Activated CD4-positive, alpha-beta T cell treated with anti-CD3 and anti-CD28 coated beads, Interleukin-2, Interleukin-4, amounts not matched to agents 100 ng/mL and 50 ng/mL, durations not matched to agents 16 hours and 8 hours (primary cell): ENCODE results near the gene COG4.
"Not testable (repeated sequence)": the region's sequence is repeated elsewhere in the genome, so short reads cannot be mapped to it uniquely, and the experiment has no call there.

ENCODE experiments used
- DNase-seq: peaks from one replicate; pipeline ENCODE4 v3.0.0-alpha.2; 2020; ENCODE audit warnings: low spot score

The COG4 gene

DNA sequence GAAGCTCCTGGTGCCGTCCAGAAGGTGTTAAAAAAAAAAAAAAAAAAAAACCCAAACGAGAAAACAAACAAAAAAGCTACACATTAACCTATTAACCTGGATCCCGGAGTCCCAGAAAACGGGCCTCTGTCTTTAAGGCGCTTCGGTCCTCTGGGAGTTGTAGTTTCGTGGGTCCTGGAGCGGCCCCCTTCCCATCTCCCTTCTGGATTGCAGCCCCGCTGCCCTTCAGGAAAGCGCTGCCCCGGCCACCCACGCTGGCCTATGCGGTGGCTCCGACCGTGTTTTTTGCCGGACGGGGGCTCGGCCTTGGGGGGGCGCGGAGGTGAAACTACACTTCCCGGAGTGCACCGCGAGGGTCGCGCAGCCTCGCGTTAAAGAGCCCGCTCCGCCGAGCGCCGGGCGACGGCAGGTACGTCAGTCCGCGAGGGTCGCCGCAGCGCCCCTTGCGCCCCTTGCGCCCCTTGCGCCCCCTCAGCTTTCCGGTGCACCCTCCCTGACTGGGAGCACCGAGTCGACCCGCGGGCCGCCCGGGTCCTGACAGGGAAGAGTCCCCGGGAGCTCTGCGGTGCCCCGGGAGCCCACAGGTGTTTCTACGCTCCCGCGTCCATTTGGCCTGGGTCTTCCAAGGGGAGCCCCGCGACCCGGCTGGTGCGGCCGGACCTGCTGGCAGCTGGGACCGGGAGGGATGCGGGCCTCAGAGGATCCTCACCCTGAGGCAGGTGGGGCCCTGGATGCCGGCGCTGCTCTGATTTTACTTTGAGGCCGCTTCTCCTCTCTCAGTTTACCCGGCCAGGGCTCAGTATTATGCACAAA, 68.9 kb downstream of the COG4 start, which contains the start of gene FCSK:
TSS of gene FCSK (plus strand) at position 374 of the 813 bp plus-strand sequence. CDS start 8,596 bp downstream, outside the sequence.
- DNase-seq, result peak; percentile 59

DNA sequence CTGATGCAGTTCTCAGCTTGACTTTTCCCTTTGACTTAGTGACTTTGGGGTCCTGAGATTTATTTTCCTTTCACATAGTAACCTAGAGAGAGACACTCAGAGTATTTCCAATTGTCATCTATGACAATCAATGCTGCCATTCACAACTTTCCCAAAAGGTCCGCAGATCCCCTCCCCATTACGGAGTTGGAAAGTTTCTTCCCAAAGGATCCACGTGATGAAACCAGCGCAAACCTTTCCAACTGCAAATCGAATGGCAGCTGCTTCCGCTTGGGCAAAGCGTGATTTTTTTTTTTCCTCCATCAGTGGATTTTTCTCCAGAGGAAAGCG, 69.5 kb downstream of the COG4 start:
- no peak for DNase-seq

DNA sequence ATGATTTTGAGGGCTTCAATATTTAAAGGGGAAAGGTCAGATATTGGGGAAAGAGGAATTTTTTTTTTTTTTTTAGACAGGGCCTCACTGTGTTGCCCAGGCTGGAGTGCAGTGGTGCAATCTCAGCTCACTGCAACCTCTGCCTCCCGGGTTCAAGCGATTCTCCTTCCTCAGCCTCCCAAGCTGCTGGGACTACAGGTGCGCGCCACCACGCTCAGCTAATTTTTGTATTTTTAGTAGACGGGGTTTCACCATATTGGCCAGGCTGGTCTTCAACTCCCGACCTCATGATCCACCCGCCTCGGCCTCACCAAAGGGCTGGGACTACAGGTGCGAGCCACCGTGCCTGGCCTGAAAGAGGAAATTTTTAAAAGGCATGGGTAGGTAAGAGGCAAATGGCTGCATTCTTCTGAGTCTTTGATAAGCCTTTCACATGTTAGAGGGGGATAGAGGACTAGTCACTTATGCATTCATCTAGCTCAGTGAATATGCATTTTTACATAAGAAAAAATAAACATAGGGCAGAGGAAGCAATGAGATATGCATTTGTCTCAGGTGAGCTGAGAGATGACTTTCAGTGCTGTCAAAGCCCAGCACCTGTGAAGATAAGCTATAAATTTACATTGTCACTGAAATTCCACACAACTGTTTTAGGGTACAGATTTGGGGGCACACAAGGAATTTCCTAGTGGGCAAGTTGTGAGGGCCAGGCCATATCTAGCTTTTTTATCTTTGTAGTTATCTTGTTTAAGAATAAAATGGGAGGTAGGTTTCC, 70.0 kb downstream of the COG4 start:
- no peak for DNase-seq

DNA sequence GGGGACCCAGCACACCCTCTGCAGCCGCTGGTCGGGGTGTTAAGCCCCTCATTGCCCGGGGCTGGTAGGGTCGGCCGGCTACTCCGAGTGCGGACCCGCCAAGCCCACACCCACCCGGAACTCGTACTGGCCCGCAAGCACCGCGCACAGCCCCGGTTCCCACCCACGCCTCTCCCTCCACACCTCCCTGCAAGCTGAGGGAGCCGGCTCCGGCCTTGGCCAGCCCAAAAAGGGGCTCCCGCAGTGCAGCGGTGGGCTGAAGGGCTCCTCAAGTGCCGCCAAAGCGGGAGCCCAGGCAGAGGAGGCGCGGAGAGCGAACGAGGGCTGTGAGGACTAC, 72.4 kb downstream of the COG4 start:
- not testable (repeated sequence) for DNase-seq

DNA sequence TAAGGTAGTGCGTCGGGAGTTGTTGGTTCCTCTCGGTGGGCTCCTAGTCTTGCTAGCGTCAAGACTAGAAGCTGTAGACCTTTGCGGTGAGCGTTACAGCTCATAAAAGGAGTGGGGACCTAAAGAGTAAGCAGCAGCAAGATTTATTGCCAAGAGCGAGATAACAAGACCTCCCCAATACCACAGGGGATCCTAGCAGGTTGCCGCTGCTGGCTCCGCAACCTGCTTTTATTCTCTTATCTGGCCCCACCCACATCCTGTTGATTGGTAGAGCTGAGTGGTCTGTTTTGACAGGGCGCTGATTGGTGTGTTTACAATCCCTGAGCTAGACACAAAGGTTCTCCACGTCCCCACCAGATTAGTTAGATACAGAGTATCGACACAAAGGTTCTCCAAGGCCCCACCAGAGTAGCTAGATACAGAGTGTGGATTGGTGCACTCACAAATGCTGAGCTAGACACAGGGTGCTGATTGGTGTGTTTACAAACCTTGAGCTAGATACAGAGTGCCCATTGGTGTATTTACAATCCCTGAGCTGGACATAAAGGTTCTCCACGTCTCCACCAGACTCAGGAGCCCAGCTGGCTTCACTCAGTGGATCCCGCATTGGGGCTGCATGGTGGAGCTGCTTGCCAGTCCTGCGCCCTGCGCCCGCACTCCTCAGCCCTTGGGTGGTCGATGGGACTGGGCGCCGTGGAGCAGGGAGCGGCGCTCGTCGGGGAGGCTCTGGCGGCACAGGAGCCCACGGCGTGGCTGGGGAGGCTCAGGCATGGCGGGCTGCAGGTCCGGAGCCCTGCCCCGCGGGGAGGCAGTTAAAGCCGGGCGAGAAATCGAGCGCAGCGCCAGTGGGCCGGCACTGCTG, 73.0 kb downstream of the COG4 start:
- not testable (repeated sequence) for DNase-seq

DNA sequence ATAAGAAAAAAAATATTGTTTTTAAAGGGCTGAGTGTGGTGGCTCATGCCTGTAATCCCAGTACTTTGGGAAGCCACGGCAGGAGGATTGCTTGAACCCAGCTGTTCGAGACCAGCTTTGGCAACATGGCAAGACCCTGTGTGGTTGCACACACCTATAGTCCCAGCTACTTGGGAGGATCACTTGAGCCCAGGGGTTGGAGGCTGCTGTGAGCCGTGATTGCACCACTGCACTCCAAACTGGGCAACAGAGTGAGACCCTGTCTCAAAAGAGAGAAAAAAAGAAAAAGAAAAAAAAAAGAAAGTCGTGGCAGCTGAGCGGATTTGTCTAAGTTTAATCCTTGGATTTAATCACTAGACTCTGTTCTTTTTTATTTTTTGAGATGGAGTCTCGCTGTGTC, 75.3 kb downstream of the COG4 start:
- no peak for DNase-seq

DNA sequence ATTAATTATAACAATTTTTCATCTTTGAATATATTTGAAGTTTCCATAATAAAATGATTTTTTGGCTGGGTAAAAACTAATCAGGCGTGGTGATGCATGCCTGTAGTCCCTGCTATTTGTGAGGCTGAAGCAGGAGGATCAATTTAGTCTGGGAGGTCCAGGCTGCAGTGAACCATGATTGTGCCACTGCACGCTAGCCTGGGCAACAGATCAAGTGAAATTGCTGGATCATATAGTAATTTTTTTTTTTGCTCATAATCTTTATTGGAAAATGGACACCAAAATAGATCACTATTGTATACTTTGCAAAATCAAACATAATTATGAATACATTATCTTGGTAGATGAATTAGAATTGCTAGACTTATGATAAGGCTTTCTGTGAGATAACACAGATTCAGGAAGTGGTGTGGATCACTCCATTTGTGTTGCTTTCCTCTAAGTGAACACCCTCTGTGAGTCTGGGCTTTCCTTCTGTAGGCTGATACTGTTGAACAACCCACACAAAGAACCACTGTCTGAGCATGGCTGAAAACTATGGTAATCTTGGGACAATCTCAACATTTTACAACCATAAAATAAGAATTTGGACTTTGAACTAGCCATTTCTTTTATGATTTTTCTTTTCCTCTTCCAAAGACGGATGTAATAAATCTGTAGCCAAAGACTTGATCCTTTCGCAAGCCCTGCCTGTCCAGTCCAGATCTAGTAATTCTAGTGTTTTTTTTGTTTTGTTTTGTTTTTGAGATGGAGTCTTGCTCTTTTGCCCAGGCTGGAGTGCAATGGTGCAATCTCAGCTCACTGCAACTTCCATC, 78.9 kb downstream of the COG4 start:
- no peak for DNase-seq

DNA sequence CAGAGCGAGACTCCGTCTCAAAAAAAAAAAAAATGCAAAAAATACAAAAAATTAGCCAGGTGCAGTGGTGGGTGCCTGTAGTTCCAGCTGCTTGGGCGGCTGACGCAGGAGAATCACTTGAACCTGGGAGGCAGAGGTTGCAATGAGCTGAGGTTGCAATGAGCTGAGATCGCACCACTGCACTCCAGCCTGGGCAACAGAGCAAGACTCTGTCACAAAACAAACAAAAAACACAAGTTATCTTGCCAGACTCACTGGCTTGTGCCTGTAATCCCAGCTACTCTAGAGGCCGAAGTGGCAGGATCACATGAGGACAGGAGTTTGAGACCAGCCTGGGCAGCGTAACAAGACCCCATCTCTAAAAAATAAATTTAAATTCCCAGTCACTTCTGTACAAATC, 81.0 kb downstream of the COG4 start:
- DNase-seq, result no peak

DNA sequence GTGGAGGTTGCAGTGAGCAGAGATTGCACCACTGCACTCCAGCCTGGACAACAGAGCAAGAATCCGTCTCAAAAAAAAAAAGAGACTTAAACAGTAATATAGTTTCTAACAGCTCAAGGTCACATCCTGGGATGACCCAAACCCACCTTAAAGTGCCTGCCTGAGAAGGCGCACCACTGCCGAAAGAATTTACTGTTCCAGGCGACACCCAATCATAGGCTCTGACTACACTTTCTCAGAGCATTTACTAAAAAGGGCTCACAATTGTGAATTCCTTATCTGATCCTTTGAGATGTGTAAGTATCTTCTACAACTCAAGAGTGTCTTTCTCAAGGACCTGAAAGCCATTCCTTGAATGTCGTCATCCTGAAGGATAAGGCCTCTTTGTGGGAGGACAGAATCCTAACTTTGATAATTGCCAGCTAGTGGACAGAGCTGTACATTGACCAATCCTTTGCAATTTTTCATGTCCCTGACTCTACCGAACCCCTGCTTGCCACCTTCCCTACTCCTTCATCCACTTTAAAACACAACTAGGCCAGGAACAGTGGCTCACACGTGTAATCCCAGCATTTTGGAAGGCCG, 81.9 kb downstream of the COG4 start:
- DNase-seq, result no peak

DNA sequence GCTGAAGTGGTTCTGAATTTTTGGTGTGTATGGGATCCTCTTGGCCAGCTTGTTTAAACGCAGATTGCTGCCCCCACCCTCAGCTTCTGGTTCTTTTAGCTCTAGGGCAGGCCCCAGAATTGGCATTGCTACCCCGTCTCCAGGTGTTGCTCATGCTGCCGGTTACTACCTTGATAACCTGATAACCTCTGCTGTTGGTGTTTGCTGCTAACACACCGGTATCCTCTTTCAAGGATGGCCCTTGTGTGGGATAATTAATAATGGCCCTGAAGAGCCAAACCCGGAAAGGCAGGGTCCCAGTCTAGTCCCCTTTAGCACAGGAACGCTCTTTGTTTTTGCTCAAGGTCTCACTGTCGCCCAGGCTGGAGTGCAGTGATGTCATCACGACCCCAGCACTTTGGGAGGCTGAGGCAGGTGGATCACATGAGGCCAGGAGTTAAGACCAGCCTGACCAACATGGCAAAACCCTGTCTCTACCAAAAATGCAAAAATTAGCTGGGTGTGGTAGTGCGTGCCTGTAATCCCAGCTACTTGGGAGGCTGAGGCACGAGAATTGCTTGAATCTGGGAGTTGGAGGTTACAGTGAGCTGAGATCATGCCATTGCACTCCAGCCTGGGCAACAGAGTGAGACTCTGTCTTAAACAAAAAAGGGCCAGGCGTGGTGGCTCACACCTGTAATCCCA, 83.2 kb downstream of the COG4 start:
- no peak for DNase-seq

DNA sequence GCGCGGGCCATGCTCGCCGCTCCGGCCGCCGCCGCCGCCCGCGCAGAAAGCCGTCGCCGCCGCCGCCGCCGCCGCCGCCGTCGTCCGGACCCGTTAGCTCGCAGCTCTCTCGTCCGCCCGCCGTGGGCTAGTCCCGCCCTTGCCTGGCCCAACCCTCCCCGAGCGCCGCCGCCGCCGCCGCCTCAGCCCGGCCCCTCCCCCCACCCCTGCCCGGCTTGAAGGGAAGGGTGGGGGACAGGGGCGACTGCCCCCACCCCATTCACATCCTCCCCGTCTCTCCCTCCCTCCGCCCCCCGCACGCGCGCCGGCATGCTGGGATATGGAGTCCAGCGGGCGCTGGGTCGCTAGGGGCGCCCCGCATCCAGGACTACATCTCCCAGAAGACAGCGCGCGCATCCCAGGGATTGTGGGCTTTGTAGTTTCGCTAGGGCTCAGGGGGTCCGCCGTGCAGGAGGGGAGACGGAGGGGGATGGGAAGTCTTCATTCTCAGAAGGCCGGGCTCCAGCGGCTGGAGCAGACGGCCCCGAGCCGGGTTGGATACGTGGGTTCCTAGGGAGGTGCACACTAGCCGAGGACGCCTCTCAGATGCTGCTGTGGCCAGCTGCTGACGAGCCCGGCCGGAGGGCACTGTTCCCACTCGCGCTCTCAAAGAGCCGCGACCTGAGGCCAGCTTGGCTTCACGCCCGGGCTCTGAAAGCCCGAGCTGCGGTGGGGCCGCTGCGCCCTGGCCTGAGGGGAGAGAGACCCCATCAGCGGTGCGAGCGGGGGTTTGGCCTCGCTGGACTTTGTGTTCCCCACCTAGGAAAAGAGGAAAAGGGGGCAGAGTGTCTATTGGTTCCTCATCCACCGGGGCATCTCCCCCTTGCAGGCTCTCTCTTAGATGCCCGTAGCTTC, 84.1 kb downstream of the COG4 start, which contains the start of gene ST3GAL2:
TSS of gene ST3GAL2 (minus strand) at position 132 of the 894 bp plus-strand sequence. CDS start 40,570 bp downstream, outside the sequence.
- DNase-seq, result peak; percentile 94

DNA sequence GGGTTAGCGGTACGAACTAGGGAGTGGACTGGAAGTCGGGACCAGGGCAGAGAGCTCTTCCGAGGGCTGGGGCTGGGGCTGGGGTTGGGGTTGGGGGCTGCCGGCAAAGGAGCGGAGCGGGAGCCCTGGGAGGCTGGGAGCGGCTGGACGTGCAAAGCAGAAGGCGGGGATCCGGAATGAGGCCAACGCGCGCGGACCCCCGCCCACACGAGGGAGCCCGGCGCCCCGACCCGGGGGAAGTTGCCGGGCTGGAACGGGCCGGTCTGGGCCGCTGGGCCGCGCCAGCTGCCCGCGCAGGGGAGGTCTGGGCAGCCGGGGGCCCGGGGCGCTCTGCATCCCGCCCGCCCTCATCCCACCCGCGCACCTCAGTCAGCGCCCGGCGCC, 84.8 kb downstream of the COG4 start:
- DNase-seq, result no peak

DNA sequence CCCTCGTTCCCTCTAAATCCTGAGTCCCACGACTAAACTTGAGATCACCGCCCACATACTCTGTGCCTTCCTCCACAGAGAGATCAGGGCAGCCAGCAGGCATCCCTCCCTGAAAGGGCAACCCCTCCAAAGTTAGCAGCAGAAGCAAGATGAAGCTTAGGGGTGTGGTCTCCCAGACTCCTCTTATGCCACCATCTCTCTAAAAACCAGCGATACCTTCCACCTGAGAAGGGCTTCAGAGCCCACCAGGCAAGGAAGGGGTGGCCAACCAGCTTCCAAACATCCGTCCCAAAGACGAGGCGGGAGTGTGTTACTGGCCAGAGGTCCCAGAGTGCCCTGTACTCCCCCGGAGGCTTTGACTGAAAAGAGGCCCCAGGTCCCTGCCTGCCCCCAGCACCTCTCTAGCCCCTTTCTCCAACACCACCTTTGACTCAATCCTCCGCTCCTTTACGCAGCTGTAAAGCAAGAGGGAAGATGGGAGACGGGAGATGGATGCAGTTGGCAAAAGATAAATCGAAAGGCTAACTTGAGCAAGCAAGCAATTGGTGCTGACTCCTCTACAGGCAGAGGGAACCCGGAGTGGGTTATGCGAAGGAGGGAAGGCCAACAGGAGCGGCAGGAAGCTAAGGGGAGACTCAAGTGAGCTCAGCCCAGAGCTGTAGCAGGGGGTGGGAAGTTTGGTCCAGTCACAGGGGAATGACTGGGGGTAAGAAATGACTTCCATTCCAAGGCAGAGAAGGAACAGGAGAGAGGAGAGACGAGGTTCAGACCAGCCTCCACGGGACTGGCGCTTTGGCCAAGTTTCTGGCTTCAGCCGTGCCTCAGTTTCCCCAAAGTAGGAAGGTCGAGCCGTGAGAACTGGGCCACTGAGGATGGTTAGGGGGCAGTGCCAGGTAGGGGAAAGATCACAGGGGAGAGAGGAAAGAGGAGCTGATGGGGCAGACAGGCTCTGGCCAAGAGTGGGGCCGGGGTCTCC, 85.5 kb downstream of the COG4 start:
- no peak for DNase-seq

DNA sequence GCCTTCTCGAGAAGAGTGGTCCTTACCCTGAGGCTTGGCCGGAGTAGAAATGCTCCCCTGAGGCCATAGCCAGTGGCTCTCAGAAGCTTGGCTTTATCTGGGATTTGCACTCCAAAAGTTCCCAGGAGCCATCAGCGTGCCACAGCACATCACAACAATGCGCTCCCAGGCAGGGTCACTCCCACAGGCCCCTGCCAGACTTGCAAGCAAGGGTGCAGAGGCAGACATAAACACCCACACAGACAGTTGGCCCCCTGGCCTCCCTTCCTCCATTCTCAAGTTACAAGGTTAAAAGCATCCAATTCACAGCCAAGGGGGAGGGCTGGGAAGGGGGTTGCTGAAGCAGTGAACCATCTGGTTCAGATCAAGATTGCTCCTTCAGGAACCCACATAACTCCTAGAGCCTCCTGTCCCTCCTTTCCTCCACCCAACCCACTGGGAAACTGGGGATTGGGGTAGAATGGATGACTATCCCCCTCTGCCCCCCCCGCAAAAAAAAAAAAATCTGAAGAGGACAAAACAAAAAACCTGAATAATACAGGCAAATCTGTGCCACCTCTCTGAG, 86.3 kb downstream of the COG4 start:
- no peak for DNase-seq

DNA sequence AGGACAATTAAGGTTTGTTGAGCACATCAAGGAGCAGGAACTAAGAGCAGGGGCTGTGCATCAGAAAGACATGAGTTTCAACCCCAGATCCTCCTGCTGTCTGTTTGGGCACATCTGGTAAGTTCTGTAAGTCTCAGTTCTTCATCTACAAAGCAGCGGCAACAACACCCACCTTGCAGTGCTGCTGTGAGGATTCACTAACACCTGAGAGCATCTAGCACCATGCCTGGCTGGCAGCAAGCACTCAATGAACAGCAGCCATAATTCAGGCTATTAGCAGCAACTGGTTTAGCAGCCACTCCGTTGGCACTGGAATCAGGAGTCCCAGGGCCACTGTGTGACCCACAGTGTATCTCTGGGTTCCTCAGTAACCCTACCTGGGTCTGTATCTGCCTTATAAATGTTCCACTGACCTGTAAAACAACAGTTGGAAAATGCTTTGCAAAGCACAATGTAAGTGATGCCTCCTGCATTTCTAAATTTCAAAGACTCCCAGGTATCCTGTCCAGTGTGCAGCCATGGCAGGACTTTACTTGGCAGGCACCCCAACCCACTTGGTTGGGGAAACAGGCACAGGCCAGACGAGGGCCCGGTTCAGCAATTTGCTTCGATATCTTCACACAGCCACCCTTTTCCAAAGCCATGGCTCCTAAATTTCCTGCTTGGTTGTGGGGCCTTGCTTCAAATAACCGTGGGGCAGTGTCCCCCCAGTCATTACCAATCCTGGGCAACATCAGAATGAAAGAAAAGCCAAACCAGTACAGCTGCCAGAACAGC, 88.7 kb downstream of the COG4 start:
- DNase-seq, result no peak

DNA sequence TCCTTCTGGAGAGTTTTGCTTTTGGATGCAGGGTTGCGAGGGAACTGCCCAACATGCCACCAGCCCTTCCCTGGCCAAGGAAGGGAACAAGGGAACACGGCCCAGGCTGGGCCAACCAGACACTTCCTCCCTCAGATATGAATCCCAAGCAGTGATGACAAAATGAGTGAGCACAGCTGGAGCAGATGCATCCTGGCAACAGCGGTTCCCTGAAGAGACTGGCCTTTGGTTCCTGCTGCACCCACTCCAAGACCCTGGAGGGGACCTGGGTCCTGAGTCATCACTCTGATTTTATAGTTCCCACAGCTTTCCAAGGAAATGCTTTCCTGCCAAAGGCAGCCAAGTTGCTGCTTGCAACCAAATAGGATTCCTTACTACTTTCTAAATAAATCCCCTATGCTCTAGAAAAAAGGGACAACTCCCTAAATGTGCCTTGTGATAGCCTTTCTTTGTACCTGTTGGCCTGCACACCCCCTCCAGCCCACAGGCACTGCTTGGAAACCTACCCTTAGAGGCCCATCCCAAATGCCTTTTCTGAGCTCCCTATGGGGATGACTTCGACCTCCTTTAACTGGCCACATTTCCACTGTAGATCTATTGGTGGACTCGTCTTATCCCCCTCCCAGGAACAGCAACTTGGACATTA, 89.8 kb downstream of the COG4 start:
- no peak for DNase-seq
